GM12872 (cell line): ENCODE results near the gene MEAK7.

Experiments
- CTCF ChIP-seq: IDR thresholded peaks from 3 replicates; pipeline ENCODE4 v1.5.1; 2011; ENCODE audit warnings: low read depth, mild to moderate bottlenecking, low read length, moderate library complexity; ENCODE audit not compliant: insufficient read depth

The MEAK7 gene

GRCh38 chr16:84504420-84505248, at the start of gene MEAK7:
MEAK7 (minus strand) TSS chr16:84504659; CDS start chr16:84498086, 6,573 bp downstream.
- TF ChIP-seq CTCF: no peak

- no peak for TF ChIP-seq CTCF
Measured at GRCh38 chr16:84553873-84554399, 49.5 kb upstream of the MEAK7 start.

GRCh38 chr16:84552135-84552534, 47.7 kb upstream of the MEAK7 start:
- no peak for TF ChIP-seq CTCF

GRCh38 chr16:84550096-84550495, 45.6 kb upstream of the MEAK7 start:
- TF ChIP-seq CTCF: no peak

GRCh38 chr16:84548971-84549844, 44.7 kb upstream of the MEAK7 start:
- no peak for TF ChIP-seq CTCF

GRCh38 chr16:84548508-84548907, 44.0 kb upstream of the MEAK7 start:
- TF ChIP-seq CTCF: no peak

- no peak for TF ChIP-seq CTCF
Measured at GRCh38 chr16:84547546-84548061, 43.1 kb upstream of the MEAK7 start.
